ENCODE data around the gene MPRIP.

Gene MPRIP

DNA sequence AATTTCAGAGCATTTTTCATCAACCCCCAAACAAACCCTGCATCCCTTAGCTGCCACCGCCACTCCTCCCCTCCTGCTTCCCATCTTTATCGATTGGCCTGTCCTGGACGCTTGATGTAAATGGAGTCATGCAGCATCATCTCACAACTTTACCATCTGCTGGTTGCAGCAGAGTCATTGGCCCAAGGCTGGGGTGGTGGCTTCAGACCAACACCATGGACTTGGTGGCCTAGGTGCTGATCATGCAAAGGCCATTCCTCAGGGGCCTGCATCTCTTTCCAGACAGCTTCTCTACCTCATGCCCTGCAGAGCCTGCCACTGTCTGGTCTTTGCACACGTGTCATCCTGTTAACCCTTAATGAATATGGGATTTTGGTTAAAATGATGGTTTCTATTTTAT lies 73.4 kb downstream of the MPRIP start:
- peaks cover 84% of the 10 kb centered on the region for H4K20me1 ChIP-seq (ENCODE audit: insufficient read depth, low read length)
- H3K9me3 ChIP-seq (ENCODE audit: insufficient read depth, low read length, severe bottlenecking) = no peaks in the 10 kb centered on the region
- H3K27me3 ChIP-seq (ENCODE audit: insufficient read depth, low read length, poor library complexity) = no peaks in the 10 kb centered on the region
- DNase-seq = no peak
- H3K4me2 ChIP-seq (ENCODE audit: insufficient read depth, low read length) = no peak overlapping the region
- no peak overlapping the region for H3K9ac ChIP-seq (ENCODE audit: low read depth, low read length)
- peaks cover 18% of the 10 kb centered on the region; the same call in 1 of the 2 replicates for H3K4me1 ChIP-seq (ENCODE audit: insufficient read depth, low read length)
- H3K79me2 ChIP-seq (ENCODE audit: insufficient read depth, low read length) = peaks cover 98% of the 10 kb centered on the region
- no peak overlapping the region for H2AFZ ChIP-seq (ENCODE audit: low read depth, low read length)
- 0 out of 2 replicates have a peak, but pooled peaks cover 4% of the 10 kb centered on the region for H3K36me3 ChIP-seq (ENCODE audit: insufficient read depth, low read length)
- H3K4me3 ChIP-seq (ENCODE audit: low read depth in 1 of 2, low read length in 2 of 2) = no peak overlapping the region
- ATAC-seq (ENCODE audit: insufficient read depth, low read depth) = no peak
- H3K27ac ChIP-seq (ENCODE audit: low read length) = no peak overlapping the region
- TF ChIP-seq, protein P1, sequence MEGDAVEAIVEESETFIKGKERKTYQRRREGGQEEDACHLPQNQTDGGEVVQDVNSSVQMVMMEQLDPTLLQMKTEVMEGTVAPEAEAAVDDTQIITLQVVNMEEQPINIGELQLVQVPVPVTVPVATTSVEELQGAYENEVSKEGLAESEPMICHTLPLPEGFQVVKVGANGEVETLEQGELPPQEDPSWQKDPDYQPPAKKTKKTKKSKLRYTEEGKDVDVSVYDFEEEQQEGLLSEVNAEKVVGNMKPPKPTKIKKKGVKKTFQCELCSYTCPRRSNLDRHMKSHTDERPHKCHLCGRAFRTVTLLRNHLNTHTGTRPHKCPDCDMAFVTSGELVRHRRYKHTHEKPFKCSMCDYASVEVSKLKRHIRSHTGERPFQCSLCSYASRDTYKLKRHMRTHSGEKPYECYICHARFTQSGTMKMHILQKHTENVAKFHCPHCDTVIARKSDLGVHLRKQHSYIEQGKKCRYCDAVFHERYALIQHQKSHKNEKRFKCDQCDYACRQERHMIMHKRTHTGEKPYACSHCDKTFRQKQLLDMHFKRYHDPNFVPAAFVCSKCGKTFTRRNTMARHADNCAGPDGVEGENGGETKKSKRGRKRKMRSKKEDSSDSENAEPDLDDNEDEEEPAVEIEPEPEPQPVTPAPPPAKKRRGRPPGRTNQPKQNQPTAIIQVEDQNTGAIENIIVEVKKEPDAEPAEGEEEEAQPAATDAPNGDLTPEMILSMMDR (IDR thresholded peaks at IDR 0.05; ENCODE audit: borderline replicate concordance, extremely low read depth, low read length, poor library complexity, severe bottlenecking) = no peak
- TF ChIP-seq EZH2 (IDR thresholded peaks at IDR 0.05; ENCODE audit: borderline replicate concordance, low read depth, low read length, severe bottlenecking) = no peak

GRCh38 chr17:17116406-17116805 lies 74.1 kb downstream of the MPRIP start:
- peaks cover 18% of the 10 kb centered on the region; the same call in 1 of the 2 replicates for H3K4me1 ChIP-seq (ENCODE audit: insufficient read depth, low read length)
- no peak overlapping the region for H2AFZ ChIP-seq (ENCODE audit: low read depth, low read length)

GRCh38 chr17:17117923-17118322 lies 75.7 kb downstream of the MPRIP start:
- Histone ChIP-seq H3K9me3 (ENCODE audit: insufficient read depth, low read length, severe bottlenecking) (no peaks in the 10 kb centered on the region), H3K27me3 (ENCODE audit: insufficient read depth, low read length, poor library complexity) (no peaks in the 10 kb centered on the region), H3K79me2 (ENCODE audit: insufficient read depth, low read length) (peaks cover 97% of the 10 kb centered on the region), H3K4me2 (ENCODE audit: insufficient read depth, low read length) (no peak overlapping the region), H3K4me1 (ENCODE audit: insufficient read depth, low read length) (peaks cover 18% of the 10 kb centered on the region; the same call in 1 of the 2 replicates), H3K36me3 (ENCODE audit: insufficient read depth, low read length) (0 out of 2 replicates have a peak, but pooled peaks cover 4% of the 10 kb centered on the region), H3K4me3 (ENCODE audit: low read depth in 1 of 2, low read length in 2 of 2) (no peak overlapping the region), H3K27ac (ENCODE audit: low read length) (no peak overlapping the region), H4K20me1 (ENCODE audit: insufficient read depth, low read length) (peaks cover 81% of the 10 kb centered on the region), H3K9ac (ENCODE audit: low read depth, low read length) (no peak overlapping the region), H2AFZ (ENCODE audit: low read depth, low read length) (no peak overlapping the region)
- ATAC-seq (ENCODE audit: insufficient read depth, low read depth) (no peak), DNase-seq (no peak)
- TF ChIP-seq, protein P1 (IDR thresholded peaks at IDR 0.05; ENCODE audit: borderline replicate concordance, extremely low read depth, low read length, poor library complexity, severe bottlenecking) = no peak
- TF ChIP-seq EZH2 (IDR thresholded peaks at IDR 0.05; ENCODE audit: borderline replicate concordance, low read depth, low read length, severe bottlenecking) = no peak

More at GRCh38 chr17:17116406-17116805, 74.1 kb downstream of the MPRIP start:
- no peak overlapping the region for H3K27ac ChIP-seq (ENCODE audit: low read length)
- no peak overlapping the region for H3K4me3 ChIP-seq (ENCODE audit: low read depth in 1 of 2, low read length in 2 of 2)
- no peaks in the 10 kb centered on the region for H3K9me3 ChIP-seq (ENCODE audit: insufficient read depth, low read length, severe bottlenecking)
- H3K4me2 ChIP-seq (ENCODE audit: insufficient read depth, low read length) = no peak overlapping the region
- peaks cover 87% of the 10 kb centered on the region for H4K20me1 ChIP-seq (ENCODE audit: insufficient read depth, low read length)
- H3K36me3 ChIP-seq (ENCODE audit: insufficient read depth, low read length) = 0 out of 2 replicates have a peak, but pooled peaks cover 4% of the 10 kb centered on the region
- DNase-seq (no peak), ATAC-seq (ENCODE audit: insufficient read depth, low read depth) (no peak)
- peaks cover 99% of the 10 kb centered on the region for H3K79me2 ChIP-seq (ENCODE audit: insufficient read depth, low read length)
- H3K9ac ChIP-seq (ENCODE audit: low read depth, low read length) = no peak overlapping the region
- H3K27me3 ChIP-seq (ENCODE audit: insufficient read depth, low read length, poor library complexity) = no peaks in the 10 kb centered on the region
- TF ChIP-seq, protein P1 (IDR thresholded peaks at IDR 0.05; ENCODE audit: borderline replicate concordance, extremely low read depth, low read length, poor library complexity, severe bottlenecking) = no peak
- no peak for TF ChIP-seq EZH2 (IDR thresholded peaks at IDR 0.05; ENCODE audit: borderline replicate concordance, low read depth, low read length, severe bottlenecking)

Measured in DND-41 (cell line).